CD4-positive, alpha-beta T cell treated with Interleukin-21 for 1 hour (primary cell): ENCODE data around the gene ZSCAN10.

Experiments
- DNase-seq: peaks from one replicate; pipeline ENCODE4 v3.0.0-alpha.2; 2020

ZSCAN10 gene

DNA sequence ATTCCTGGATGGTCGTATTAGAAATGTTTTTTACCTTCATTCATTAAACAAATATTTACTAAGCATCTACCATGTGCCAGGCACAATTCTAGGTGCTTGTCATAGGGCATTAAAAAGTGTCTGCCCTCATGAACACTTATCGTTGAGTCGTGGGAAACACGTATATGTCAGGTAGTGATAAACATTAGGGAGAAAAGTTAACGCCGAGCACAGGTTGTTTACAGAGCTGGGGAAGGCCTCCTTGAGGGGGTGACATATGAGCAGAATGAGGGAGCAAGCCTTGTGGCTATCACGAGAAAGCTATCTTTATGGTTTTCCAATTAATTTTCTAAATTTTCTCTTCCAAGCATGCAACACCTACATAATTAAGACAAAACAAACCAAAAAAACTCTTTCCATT is 34.8 kb upstream of the ZSCAN10 start:
- DNase-seq = no peak

DNA sequence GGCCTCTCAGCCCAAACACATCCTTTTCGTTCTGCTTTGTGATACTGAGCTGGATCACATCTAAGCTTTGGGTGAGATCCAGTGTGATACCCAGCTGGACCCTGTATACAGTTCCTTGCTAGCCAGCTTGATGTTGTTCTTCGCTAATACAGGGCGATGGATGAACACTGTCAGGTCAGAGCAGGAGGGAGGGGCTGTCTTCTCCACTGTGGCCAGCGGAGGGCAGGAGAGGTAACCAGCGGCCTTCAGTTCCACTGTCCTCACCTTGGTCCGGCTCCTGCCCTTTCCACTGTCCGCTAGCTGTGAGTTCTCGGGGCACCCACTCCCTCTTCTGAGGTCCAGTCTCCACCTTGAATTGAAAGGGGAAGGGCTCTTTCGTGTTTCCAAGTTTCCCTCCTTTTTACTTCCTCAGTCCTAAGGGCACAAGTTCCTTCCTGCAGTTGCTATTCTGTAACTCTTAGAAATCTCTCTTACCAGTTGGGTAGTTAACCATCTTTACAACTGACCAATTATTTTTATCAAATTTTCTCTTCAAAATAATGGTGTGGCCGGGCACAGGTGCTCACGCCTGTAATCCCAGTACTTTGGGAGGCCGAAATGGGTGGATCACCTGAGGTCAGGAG is 32.8 kb upstream of the ZSCAN10 start:
- DNase-seq = peak; percentile 51

DNA sequence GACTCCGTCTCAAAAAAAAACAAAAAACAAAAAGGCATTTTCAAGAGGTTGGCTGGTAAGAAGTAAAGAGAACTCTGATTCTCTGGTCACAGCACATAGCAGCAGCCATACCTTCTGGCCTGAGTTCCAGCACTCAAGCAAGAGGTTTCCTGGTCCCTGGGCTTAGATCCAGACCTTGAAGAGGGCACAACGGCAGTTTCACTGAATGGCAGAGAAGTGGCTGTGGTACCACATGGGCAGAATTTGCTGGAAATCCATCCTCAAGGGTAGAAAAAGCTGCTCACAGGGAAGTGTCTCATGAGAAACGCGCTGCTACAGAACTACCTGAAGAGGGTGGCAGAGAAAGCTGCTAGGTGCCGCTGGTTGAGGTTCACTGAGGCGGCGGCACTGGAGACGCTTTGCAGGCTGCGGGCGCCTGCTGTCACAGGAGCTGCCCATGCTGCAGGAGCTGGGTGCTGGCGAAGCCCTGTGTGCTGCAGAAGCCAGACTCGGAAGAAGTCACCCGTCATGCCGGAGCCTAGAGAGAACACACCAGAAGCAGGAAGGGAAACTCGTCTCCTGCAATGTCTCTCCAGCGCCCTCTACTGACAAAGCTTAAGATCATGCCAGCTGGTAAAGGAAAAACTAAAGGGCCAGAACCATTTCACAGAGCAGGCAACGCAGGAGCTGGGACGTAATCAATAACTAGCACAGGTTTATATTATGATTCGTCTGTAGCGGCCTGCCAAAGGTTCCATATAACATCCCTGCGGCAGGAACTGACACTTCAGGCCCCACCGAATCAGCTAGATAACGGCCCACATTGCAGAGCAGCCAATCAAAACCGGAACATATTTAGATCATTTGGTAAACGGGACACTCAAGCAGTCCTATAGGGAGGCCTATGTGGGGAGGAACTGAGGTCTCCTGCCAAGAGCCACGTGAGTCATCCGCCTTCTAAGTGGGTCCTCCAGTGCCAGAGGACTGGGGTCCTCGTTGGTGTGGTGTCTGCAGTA is 30.3 kb upstream of the ZSCAN10 start:
- DNase-seq = peak; percentile 92

DNA sequence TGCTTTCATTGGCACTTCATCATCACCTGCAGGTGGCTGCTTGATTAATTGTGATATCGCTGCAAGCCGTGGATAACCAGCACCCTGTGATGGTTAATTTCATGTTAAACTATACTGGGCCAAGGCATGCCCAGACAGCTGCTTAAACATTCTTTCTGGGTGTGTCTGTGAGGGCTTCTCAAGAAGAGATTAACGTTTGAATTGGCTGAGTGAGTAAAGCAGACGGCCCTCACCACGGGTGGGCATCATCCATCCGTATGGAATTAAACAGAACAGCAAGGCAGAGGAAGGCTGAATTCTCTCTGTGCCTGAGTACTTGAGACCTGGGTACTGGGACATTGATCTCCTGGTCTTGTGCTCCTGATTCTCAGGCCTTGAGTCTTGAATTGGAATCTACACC is 28.7 kb upstream of the ZSCAN10 start:
- no peak for DNase-seq

DNA sequence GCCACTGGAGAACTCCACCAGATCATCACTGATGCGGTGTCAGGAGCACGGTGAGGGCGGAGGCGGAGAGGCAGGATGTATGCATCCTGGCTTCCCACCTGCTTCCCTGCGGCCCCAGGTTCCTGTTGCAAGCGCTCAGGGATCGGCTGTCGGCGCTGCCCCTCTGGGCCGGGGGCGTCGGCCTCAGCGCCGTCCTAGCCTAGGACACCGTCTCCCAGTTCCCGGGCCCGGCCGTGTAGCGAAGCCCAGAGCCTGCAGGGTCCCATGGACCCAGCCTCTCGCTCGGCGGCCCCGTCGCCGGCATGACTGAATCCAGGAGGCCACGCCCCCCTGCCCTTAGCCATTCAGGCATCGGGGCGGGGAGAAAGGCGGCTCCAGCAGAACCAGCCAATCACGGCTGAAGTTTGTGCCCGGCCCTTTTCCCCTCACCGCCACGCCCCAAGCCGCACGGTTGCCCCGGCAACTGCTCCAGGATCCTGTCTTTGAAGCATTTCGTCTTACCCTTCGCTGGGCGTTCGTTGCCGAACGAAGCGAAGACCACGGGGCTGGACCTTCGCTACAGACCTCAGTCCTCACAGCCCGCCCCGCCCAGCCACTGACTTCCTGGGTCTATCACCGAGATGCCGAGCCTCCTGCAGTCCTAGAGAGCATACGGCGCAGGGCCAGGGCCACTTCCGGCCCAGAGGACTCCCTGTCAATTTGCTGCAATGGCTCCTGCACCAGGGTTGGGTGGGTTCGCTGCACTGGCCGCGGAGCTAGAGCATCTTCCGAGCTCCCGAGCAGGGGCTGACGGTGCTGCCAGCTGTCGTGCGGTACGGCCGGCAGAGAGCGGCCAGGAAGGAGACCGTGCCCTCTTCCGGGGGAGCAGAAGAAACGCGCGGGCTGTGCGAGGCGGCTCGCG is 25.1 kb upstream of the ZSCAN10 start:
- peak; percentile 96 for DNase-seq

DNA sequence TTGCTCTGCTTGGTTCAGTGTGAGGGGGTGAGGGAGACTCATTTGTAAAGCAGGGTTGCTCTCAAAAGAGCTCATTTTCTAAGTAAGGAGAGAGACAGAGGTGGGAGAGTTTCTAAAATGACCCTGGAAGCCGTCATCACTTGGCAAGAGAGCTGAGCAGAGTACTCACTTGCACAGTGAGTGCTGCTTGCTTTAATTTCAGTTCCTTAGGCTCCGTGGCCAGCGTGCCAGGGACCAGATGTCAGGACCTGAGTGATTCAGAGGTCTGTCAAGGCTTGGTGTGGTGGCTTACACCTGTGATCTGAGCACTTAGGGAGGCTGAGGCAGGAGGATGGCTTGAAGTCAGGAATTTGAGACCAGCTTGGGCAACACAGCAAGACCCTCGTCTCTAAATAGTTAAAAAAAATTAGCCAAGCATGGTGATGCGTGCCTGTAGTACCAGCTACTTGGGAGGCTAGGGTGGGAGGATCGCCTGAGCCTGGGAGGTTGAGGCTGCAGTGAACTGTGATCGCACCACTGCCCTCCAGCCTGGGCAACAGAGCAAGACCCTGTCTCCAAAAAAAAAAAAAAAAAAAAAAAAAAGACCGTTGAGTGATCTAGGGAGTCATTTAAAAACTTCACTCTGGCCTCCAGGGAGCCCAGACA is 24.0 kb upstream of the ZSCAN10 start:
- DNase-seq = no peak

DNA sequence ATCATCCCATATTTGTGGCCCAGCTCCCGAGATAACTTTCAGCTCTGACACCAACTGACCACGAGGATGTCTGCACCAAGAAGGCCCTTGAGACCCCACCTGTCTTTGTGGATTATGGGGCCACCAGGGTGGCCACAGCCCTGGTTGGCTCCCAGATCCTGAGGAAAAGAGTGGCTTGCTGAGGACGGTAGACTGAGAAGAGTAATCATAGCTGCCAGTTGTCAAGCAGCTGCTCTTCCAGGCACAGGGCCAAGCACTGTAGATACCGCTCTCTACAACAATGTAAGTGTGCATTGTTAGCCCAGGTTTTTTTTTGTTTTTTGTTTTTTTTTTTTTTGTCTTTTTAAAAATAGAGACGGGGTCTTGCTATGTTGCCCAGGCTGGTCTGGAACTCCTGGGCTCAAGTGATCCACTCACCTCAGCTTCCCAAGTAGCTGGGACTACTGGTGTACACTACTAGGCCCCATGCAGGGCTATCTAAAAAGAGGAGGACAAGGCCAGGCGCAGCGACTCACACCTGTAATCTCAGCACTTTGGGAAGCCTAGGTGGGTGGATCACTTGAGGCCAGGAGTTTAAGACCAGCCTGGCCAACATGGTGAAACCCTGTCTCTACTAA is 22.9 kb upstream of the ZSCAN10 start:
- no peak for DNase-seq

DNA sequence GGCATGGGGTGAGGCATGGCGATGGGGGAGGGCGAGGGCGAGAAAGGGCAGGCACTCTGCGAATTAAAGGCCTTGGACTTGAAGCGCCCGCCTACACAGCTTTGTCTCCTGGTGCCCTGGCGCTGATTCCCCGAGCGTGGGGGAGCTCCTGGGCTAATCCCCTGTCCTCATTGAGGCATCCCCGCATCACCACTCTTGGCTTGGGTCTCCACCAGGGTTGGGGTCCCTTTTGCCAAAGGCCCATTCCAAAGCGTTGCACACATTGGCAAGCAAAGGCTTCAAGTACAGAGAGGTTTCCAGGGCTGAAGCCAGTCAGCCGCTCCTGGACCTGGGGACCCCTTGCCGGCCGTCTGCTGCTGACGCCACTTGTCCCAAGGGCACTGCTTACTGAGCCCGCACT is 21.3 kb upstream of the ZSCAN10 start:
- no peak for DNase-seq

DNA sequence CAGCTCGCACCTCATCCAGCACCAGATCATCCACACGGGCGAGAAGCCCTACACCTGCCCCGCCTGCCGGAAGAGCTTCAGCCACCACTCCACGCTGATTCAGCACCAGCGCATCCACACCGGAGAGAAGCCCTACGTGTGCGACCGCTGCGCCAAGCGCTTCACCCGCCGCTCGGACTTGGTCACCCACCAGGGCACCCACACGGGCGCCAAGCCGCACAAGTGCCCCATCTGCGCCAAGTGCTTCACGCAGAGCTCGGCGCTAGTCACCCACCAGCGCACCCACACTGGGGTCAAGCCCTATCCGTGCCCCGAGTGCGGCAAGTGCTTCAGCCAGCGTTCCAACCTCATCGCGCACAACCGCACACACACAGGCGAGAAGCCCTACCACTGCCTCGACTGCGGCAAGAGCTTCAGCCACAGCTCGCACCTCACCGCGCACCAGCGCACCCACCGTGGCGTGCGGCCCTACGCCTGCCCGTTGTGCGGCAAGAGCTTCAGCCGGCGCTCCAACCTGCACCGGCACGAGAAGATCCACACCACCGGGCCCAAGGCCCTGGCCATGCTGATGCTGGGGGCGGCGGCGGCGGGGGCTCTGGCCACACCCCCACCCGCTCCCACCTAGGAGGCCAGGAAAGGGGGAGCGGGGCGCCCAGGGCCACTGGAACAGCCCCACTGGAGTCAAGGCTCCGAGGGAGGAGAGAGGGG is 20.8 kb upstream of the ZSCAN10 start:
- no peak for DNase-seq

DNA sequence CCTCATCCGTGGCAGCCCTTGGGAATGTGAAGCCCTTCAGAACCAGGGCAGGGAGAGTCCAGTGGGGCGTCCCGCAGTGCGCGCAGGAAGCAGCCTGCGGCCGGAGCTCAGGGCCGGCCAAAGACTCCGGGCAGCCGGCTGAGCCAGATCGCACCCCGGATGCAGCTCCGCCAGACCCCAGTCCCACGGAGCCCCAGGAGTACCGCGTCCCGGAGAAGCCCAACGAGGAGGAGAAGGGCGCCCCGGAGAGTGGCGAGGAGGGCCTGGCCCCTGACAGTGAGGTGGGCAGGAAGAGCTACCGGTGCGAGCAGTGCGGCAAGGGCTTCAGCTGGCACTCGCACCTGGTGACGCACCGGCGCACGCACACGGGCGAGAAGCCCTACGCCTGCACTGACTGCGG is 20.2 kb upstream of the ZSCAN10 start:
- DNase-seq = no peak

DNA sequence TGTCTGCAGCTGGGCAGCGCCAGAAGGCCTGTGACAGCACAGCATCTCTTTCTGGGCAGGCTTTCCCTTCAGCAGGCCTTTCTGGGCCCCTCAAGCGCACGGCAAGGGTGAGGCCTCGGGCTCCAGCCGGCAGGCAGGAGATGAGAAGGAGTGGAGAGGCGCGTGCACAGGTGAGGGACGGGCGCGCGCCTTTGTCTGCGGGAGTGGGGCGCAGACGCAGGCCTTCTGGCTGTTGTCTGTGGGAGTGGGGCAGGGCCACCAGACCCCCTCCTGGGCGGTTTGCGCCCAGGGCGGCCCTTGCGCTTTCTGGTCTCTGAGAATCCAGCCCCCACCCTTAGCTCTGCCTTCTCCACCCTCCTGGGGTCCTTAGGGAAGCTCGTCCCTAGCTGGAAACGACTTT is 19.8 kb upstream of the ZSCAN10 start:
- no peak for DNase-seq

DNA sequence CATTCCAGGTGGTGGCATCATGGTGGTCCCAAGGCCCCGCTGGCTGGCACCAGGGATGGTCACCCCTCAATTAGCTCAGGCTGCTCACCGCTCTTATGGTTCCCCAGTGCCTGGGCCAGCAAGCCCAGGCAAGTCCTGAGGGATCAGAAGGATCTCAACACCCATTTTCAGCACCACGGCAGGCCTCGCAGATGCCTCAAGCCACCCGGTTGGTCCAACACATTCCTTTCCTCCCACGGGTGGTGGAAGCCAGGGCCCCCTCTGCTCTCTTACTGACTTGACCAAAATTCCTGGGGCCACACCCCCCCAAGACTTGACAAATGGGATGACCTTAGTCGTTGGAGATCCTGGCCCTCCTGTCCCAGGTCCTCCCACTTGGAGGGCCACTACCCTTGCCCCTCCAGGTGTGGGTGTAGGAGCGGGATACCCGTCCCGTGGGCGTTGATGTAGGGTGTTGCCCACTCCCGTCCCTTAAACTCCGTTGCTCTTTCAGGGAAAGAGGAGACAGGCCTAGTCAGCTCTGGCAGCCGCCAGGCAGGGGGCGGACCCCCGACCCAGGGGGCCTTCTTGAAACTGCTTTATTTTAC is 19.2 kb upstream of the ZSCAN10 start:
- DNase-seq = no peak

DNA sequence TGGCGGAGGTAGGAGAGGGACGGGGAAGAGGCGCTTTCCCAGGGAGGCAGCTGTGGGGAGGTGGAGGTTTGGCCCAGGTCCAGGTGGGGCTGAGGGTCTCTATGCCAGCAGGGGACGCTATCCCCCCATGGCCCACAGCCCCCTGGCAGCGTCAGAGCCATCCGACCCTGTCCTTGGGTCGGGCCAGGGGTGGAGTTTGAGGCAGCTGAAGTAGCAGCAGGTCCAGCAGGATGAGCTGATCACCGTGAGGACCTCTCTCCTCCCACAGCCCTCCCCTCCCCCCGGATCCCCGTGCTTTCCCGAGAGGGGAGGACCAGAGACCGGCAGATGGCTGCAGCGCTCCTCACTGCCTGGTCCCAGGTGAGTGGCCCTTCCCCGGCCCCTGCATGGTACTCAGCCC is 16.5 kb upstream of the ZSCAN10 start:
- DNase-seq = no peak

DNA sequence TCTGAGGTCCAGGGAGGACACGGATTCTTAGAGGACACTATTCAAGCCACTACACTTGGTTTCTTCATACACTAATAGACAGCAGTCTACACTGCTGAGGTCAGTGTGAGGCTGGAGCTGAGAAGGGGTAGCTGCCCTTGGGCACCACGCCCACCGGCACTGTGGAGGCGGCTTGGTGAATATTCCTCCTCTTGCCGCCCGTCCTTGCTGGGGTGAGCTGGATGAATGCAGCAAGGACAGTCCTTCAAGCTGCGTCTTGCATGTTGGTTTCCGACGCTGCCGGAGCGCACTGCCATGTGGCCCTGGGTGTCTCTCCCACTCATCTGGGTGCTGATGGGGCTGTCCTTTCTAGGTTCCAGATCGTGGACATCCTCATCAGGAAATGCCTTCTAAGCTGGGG is 15.9 kb upstream of the ZSCAN10 start:
- no peak for DNase-seq

DNA sequence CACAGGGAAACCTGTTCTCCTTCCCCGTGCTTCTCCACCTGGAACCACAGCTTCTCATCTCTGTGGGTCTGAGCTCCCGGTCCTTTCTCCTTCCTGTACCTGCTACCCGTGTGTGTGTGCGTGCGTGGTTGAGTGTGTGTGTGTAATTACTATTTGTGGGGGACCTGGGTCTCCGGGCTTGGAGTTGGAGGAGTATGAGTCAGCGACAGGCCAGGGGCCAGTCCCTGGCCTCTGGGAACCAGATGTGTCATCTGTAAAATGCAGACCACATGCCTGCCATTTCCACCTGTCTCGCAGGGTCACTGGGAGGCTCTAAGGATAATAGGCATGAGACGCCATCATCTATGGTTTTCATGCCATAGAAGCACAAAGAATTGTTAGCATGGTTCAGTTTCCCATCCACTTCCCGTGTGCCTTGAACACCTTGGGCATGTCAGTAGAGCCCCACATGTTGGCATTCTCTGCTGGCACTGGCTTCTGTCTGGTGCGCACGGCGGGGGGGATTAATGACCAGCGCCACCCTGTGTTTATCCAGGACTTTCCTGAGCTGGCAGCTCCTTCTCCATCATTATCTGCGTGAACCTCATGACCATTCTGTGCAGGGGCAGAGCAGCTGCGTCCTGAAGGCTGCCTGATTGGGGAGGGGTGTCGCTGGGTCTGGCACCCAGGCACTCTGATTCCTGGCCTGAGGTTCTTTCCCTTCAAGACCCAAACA is 14.8 kb upstream of the ZSCAN10 start:
- no peak for DNase-seq

DNA sequence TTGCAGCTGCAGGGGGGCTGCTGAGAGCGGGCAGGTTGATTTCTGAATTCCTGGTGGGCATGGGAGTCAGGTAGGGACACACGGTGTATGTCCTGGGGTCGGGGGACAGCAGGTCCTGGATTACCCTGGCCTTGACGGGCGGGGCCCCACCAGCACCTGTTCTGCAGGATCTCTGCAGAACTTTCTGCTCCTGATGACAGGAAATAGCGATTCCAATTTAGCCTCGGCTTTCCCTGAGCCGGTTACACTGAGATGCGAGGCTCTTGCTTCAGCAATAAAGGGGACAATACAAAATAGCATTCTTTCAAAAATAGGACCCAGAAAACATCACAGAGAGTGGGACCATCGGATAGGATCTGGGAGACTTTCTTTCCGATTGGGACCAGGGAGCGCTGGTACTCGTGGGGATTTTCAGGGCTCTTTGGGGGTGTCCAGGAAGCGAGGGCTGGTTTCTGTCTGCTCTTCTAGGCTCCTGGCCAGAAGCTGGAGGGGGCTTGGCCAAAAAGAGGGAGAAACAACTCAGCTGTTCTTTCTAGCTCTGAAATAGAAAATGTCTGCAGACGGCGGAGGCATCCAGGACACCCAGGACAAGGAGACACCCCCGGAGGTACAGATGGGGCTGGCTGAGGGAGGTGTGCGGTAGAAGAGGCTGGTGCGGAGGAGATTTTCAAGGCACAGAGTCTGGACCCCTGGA is 13.9 kb upstream of the ZSCAN10 start:
- no peak for DNase-seq

DNA sequence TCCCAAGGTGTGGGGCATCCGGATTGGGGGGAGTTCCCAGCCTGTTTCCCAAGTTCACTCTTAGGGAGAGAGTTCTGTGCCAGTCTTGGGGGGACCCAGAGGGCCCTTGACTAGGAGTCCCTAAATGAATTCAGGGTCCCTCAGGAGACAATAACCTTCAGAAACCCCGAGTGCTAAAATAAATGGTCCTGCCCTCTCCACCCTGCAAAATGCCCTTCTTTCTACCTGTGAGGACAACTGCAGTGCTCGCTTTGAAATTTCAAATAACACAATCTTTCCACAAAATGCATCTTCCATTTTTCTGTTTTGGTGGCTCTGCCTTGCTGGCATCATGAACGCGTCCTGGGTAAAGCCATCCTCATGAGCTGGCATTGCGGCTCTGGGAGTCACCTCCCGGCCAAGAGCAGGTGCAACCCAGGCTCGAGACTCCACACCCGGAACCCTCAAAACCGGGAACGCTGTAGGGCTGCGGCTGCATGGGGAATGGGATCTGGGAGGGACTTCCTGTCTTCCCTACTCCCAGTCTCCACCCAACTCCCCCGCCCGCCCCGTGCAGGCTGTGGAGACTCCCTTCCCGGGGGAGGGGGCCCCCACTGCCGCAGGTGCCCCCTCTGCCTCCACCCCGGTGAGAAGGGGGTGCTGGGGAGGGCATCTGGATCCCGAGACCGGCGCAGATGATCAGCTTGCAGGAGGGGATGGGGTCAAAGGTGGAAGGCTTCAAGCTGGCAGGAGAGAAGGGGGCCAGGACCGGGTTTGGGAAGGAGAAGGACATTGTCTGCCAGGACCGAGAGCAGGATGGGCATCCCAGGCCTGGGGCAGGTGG is 13.2 kb upstream of the ZSCAN10 start, which contains the start of gene ZNF205:
TSS of gene ZNF205 (plus strand) at position 529 of the 823 bp plus-strand sequence. CDS start 845 bp downstream, outside the sequence.
- no peak for DNase-seq

DNA sequence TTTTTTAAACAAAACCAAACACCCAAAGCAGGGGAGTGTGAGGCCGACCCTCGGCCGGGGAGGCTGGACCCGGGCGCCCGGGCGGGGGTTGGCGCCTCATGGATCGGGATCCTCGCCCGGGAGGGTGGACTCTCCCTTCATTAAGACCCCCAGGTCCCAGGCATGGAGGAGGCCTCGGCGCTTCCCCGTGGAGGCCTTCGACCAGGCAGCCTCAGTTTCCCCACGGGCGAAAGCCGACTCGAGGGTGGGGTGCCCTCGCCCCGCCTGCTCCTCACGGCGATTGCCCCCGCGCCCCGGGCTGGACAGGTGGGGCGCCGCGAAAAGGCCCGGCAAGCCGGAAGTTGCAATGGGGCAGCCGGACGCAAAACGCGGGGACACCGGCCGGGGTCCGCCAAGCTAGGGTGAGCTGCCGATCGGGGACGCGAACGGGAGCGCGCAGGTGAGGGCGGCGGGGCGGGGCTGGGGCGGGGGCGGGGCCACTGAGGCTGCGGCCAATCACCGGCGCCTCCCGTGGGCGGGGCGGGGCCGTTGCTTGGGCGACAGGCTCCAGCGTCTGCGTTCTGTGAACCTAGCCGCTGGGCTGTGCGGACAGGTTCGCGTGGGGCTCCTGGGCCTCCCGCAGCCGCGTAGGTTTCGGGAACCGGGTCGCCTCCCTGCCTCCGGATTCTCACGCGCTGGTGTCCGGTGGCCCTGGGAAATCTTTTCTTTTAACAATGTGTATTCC is 7.3 kb upstream of the ZSCAN10 start:
- peak; percentile 93 for DNase-seq
